ENCODE measurements around the gene RAB44. TPM values are rescaled to one million over a fixed set of nuclear protein-coding genes. Genes with fewer than 3 reads are reported as not detected.

RAB44 gene
- total and polyA plus RNA-seq, 2 of the 13 experiments (the other 11 are each of a cell fraction or from before 2014, with no cell fraction given): not detected

GRCh38 chr6:36683656-36684446 lies 13.8 kb upstream of the RAB44 start (continued):
- no peak for TF ChIP-seq ETV6 (CRISPR knock-in tag; conservative IDR thresholded peaks at IDR 0.05)
- TF ChIP-seq MEIS1 (CRISPR knock-in tag; IDR thresholded peaks at IDR 0.05; ENCODE audit: borderline replicate concordance): peak; percentile 92
- TF ChIP-seq TBL1XR1 (IDR thresholded peaks at IDR 0.05; ENCODE audit: borderline replicate concordance, low read length, partially characterized antibody): peak; percentile 75
- no peak for TF ChIP-seq ZNF614 (CRISPR knock-in tag; IDR thresholded peaks at IDR 0.05; ENCODE audit: borderline replicate concordance)
- 0 out of 2 replicates have a peak, but pooled peaks have one; percentile 44 for TF ChIP-seq NAIF1 (CRISPR knock-in tag; IDR thresholded peaks at IDR 0.05; ENCODE audit: borderline replicate concordance)
- peak; percentile 71; the same call in 1 of the 2 replicates for TF ChIP-seq ZNF557 (CRISPR knock-in tag; IDR thresholded peaks at IDR 0.05)
- TF ChIP-seq SP4 (CRISPR knock-in tag; IDR thresholded peaks at IDR 0.05): peak; percentile 76
- TF ChIP-seq ZSCAN20 (CRISPR knock-in tag; IDR thresholded peaks at IDR 0.05; ENCODE audit: borderline replicate concordance): 0 out of 2 replicates have a peak, but pooled peaks have one; percentile 52
- peak; percentile 32; the same call in 1 of the 2 replicates for TF ChIP-seq ELF1 (CRISPR knock-in tag; IDR thresholded peaks at IDR 0.05)
- peak; percentile 76; the same call in 1 of the 2 replicates for TF ChIP-seq ZNF124 (CRISPR knock-in tag; IDR thresholded peaks at IDR 0.05)
- no peak for TF ChIP-seq CREB1 (IDR thresholded peaks at IDR 0.05)
- peak; percentile 35; the same call in 1 of the 2 replicates for TF ChIP-seq CREB1 (CRISPR knock-in tag; IDR thresholded peaks at IDR 0.05)
- TF ChIP-seq, protein P1, sequence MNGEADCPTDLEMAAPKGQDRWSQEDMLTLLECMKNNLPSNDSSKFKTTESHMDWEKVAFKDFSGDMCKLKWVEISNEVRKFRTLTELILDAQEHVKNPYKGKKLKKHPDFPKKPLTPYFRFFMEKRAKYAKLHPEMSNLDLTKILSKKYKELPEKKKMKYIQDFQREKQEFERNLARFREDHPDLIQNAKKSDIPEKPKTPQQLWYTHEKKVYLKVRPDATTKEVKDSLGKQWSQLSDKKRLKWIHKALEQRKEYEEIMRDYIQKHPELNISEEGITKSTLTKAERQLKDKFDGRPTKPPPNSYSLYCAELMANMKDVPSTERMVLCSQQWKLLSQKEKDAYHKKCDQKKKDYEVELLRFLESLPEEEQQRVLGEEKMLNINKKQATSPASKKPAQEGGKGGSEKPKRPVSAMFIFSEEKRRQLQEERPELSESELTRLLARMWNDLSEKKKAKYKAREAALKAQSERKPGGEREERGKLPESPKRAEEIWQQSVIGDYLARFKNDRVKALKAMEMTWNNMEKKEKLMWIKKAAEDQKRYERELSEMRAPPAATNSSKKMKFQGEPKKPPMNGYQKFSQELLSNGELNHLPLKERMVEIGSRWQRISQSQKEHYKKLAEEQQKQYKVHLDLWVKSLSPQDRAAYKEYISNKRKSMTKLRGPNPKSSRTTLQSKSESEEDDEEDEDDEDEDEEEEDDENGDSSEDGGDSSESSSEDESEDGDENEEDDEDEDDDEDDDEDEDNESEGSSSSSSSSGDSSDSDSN (CRISPR knock-in tag; IDR thresholded peaks at IDR 0.05): peak; percentile 26; the same call in 1 of the 2 replicates
- no peak for TF ChIP-seq ZKSCAN1 (IDR thresholded peaks at IDR 0.05; ENCODE audit: low read length)
- no peak; the same call in 1 of the 2 replicates for TF ChIP-seq PHF8 (CRISPR knock-in tag; IDR thresholded peaks at IDR 0.05)
- TF ChIP-seq ELF4 (CRISPR knock-in tag; IDR thresholded peaks at IDR 0.05; ENCODE audit: borderline replicate concordance): peak; percentile 83; the same call in 1 of the 2 replicates
- TF ChIP-seq MAZ (IDR thresholded peaks at IDR 0.05; ENCODE audit: borderline replicate concordance, low read depth, low read length): no peak
- TF ChIP-seq MAZ (CRISPR knock-in tag; IDR thresholded peaks at IDR 0.05; ENCODE audit: low read depth): peak; percentile 88
- TF ChIP-seq ZMYM4 (CRISPR knock-in tag; IDR thresholded peaks at IDR 0.05): peak; percentile 89
- TF ChIP-seq ETS1 (CRISPR knock-in tag; IDR thresholded peaks at IDR 0.05): no peak
- no peak for TF ChIP-seq IKZF1 (IDR thresholded peaks at IDR 0.05)
- peak; percentile 88 for TF ChIP-seq GATAD2A (CRISPR knock-in tag; IDR thresholded peaks at IDR 0.05)
- TF ChIP-seq GRHL1 (CRISPR knock-in tag; conservative IDR thresholded peaks at IDR 0.05): peak; percentile 61; the same call in 1 of the 2 replicates
- TF ChIP-seq MED8 (CRISPR knock-in tag; IDR thresholded peaks at IDR 0.05; ENCODE audit: insufficient replicate concordance): no peak
- TF ChIP-seq NCOA2 (CRISPR knock-in tag; IDR thresholded peaks at IDR 0.05): peak; percentile 85
- TF ChIP-seq ZBTB38 (CRISPR knock-in tag; IDR thresholded peaks at IDR 0.05): no peak
- no peak for TF ChIP-seq ZNF432 (CRISPR knock-in tag; IDR thresholded peaks at IDR 0.05; ENCODE audit: borderline replicate concordance)
